GM18873 (cell line): ENCODE data around the gene COPZ1.
"Not testable (repeated sequence)": the region's sequence is repeated elsewhere in the genome, so short reads cannot be mapped to it uniquely, and the experiment has no call there.

Source experiments
- ATAC-seq: cut with Tn5 transposase; IDR thresholded peaks from one replicate; pipeline ENCODE4 v1.9.1; 2021; ENCODE audit warnings: mild to moderate bottlenecking, moderate library complexity, moderate number of reproducible peaks; ENCODE audit not compliant: unreplicated experiment, low FRiP score

Gene COPZ1

DNA sequence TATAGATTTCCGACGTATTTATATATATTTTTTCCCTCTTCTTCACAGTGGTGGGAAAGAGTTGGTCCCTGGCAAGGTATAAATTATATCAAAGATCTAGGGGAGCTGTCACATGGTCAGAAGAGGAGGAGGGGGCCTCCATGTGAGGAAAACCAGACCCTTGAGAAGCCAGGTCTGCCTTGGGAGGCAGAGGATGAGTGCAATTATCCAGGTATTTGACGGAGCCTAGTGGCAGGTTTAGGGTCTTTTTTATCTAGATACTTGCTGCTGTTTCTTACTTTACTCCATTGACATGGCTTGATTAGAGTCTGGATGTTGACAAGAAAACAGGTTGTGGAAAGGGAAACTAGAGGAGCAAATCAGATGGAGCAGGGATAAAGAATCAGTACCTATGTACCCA lies 5.5 kb downstream of the COPZ1 start:
- no peak for ATAC-seq

DNA sequence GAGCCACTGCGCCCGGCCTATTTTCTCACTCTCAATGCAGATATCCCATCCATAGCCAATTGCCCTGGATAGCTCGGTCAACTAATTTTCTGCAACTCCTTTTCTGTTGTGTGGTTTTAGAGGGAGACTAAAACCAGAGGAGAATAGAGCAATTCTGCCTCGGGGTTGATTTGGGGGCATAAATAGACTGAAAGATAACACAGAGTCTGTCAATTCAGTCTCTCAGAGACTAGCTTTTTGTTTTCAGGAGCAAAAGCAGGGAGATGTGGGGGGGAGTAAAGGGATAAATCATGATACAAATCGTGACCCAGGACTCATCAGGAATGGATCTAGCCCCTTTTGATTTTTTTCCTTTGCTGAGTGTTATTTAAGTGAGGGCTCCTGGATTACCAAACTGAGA lies 6.5 kb downstream of the COPZ1 start:
- no peak for ATAC-seq

DNA sequence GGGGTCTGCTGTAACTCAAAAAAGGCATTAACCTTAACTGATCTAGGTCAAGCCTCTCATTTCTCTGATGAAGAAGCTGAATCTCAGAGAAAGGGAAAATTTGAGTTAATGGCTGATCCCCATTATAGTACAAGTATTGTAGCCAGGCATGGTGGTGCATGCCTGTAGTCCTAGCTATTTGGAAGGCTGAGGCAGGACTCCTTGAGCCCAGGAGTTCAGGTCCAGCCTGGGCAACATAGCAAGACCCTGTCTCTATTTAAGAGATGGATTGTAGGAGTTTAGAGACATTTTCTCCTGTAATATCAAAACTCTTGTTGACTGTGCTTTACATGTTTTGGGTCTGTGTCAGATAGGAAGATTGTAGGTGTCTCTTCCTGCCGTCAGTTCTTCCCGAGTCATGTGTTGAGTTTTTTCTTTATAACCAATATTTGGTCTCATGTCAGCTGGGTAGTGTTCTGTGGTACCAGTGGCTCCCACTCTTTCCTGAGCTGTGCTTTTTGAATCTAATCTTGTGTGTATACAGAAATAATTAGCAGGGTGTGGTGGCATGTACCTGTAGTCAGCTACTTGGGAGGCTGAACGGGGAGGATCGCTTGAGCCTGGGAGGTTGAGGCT lies 8.6 kb downstream of the COPZ1 start:
- no peak for ATAC-seq

DNA sequence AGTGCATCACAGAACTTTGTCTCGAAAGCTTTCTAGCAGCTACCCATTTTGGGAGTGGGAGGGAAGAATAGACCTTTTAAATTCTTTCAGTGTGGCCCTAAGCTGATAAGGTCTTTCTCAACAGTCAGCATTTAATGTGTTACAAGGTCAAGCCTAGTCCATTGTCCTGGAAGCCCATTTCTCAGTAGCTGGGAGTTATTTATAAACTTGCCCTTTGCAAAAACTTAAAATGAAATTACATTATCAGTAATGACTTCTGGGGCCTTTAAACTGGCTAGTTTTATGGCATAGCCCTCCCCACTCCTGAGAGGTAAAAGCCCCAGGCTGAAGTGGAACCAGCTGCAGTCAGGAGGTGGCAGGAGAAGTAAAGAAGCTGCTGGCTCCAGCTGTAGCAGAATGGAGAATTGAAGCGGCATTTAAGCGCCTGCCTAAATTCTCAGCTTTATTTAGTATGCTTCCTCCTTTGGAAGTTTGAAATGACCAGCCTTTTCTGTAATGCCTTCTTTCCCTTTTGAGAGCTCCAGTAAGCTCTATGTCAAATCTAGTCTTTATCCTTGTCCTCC lies 12.4 kb downstream of the COPZ1 start:
- no peak for ATAC-seq

DNA sequence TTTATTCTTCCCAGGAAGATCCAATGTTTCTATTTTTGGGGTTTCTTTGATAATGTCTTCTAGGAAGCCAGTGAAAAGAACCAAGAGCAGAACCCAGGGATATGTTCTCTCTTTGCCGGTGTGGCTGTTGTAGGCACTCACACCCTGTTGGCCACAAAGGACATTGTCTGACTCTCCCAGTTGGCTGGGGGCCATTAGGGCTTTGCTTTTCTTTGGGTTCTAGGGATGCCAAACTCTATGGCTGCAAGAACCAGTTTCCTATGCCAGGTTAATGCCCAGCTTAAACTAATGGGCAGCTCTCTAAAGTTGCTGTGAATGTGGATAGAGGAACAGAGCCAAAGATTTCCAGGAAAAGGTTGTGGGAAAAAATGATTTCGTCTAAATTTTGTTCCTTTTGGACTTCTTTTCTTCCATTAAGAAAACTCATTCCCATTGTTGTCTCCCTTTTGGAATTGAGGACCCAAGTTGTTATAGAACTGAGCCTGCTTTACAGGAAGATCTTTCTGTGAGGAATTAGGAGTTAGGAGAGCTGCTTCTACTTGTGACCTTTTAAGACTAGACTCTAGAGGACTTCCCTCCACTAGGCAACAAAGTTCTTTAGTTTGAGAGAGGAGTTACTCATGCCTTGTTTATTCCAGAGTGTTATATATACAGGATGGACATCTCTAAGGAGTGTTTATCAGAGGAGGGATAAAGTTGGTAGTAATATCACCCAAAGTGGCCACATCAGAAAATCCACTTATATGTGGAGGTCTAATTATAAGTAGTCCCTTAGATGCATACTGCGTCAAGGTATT lies 13.1 kb downstream of the COPZ1 start:
- no peak for ATAC-seq

DNA sequence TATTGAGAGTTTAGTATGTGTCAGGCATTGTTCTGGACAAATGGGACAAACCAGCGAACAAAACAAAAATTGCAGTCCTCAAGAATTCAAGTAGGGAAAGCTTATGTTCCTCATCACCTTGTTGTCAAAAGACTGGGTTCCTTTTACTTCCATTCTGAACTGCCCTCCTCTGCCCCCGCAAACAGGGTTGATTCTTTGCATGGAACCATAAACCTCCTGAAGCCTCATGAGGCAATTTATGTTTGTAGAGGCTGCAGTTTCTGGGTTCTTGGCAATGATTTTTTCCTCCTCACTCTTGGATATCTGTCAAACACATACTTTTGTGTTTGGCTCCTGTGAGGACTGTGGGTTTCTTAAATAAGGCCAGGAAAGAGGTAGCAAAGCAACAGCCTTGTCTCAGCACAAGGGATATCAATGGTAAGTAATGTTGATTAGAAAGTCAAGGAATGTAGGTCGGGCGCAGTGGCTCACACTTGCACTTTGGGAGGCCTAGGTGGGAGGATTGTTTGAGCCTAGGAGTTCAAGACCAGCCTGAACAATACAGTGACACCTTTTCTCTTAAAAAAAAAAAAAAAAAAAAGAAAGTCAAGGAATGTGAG lies 13.9 kb downstream of the COPZ1 start:
- ATAC-seq: no peak

DNA sequence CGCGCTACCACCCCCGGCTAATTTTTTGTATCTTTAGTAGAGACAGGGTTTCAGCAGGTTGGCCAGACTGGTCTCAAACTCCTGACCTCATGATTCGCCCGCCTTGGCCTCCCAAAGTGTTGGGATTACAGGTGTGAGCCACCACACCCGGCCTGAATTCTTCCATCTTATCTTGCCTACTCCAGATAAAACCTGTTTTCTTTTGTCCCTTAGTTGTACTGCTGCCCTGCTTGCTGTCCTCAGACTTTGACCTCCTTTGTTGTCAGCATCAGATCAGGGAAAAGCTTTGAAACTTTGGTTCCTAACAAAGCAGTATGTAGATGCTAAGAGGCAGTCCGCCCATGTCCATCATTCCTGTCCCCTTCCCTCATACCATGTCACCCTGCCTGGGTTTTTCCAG lies 15.9 kb downstream of the COPZ1 start:
- no peak for ATAC-seq

DNA sequence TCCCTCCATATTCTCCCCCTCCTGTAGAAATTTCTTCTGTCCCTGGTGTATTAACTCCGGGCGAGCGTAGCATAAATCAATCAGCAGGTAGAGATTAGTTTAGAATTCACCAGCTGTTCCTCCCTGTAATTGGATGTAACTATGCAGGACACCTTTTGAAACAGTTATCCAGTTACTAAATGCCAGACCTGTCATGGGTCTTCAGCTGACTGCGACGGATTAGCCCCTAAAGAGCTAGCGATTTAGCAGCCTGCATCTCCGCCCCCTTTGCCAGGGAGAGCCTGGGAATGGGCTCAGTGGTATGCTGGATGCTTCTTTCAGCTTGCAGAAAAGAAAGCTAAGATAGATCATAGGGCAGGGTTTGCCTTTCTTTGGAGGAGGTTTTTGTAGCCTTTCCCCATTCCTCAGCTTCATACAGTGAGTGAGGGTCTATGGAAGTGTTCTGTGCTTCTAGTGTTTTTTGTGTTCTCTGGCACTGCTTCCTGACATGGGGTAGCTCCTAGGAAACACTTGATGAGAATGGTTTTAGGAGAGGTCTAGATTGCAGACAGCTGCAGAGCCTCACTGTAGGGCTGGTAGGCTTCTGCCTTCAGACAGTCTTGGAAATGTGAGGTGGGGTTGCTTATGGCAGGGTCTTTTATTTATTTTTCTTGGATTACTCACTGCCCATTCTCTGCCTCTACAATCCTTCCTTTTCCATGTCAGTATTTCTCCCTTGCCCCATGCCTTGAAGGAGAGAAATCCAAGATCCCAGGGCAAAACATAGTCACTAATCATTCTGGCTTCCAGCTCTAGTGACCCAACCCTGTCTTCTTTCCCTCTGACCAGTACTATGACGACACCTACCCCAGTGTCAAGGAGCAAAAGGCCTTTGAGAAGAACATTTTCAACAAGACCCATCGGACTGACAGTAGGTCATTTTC lies 16.7 kb downstream of the COPZ1 start:
- ATAC-seq: no peak

DNA sequence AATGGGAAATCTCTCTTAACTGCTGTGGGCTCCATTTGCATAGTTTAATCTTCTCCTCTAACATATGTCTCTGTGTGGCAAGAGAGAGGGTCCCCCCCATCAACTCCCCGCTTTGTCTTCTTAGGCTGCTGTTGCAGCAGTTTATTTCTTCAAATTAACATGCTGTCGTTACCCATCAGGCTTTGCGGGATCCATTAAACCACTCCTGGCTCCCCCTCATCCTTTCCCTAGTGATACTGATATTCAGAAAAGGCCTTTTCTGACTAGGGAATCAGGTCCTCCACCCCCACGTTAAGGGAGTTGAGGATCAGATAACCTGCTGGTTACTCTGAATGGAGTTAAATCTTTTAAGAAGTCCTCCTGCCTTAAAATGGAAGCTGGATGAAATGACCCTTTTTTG lies 24.1 kb downstream of the COPZ1 start:
- ATAC-seq: no peak

DNA sequence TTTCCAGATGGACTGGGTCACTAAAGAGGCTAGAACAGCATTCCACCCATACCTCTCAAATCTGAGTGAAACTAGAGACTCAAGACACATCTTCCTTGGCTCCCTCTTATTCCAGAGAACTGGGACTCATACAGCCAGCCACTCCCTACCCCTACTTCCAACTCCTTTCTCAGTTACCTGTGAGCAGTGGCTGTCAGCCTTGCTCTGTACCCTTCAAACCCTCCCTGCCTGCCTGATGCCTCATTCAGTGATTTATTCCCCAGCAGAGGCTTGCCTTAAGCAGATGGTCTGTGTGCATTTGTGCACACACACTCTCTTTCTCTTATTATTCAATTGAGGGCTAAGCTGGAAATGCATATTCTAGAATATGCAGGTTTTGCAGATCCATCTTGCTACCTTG lies 24.7 kb downstream of the COPZ1 start:
- no peak for ATAC-seq

DNA sequence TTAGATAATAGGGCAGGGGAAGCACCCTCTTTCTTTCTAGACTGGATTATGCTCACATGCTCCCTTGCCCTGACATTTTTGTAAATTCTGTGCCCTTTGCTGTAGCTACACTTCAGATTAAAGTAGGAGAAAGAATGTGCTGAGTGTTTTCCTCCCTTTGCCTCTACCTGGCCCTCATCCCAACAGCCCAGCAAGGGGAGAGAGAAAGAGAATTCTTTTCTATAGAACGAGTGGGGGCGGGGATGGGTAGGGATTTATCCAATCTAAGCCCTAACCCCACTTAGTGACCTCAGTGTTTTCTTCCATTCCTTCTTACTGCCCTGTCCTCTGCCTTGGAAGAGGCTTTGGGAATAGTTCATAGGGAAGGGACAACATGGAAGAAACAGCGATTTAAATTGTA lies 25.8 kb downstream of the COPZ1 start:
- no peak for ATAC-seq

DNA sequence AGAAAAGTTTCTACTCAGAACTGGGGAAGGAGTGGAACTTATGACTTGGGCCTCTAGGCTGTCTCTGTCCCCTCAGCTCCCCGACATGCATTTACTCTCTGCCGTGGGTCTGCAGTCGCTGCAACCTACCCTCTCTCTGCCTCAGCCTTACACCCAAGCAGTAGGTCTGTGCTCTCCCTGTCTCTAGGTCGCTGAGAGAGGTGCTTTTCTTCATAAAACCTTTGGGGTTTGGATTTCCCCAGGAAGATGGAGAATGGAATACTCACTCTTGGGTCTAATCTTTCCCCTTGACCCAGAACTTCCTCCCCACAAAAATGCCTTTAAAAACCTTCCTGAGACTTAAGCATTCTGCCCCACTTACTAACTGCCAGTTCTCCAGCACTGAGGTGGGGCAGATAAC lies 26.4 kb downstream of the COPZ1 start:
- ATAC-seq: no peak

DNA sequence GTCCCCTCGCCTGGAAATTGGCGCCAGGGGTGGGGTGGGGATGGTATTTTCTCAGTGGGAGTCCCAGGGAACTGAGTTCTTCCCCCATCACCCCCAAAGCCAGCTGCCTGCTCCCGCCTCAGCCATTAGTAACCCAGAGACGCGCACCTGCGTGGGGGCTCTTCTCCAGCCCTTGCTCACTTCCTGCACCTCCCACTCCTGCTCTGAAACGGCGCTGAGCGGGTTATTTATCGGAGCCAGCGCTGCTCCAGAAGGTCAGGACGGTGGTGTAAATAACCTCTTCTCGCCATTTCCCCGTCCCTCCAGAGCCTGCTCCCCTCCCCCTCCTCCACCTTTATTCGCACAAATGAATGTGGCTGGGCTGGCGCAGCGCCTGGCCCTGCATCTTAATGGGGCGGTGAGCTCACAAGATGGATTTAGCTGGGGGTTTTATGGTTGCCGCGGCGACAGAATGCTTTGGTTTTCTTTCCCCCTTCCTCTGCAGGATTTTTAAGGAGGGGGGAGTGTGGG lies 27.1 kb downstream of the COPZ1 start:
- no peak for ATAC-seq

DNA sequence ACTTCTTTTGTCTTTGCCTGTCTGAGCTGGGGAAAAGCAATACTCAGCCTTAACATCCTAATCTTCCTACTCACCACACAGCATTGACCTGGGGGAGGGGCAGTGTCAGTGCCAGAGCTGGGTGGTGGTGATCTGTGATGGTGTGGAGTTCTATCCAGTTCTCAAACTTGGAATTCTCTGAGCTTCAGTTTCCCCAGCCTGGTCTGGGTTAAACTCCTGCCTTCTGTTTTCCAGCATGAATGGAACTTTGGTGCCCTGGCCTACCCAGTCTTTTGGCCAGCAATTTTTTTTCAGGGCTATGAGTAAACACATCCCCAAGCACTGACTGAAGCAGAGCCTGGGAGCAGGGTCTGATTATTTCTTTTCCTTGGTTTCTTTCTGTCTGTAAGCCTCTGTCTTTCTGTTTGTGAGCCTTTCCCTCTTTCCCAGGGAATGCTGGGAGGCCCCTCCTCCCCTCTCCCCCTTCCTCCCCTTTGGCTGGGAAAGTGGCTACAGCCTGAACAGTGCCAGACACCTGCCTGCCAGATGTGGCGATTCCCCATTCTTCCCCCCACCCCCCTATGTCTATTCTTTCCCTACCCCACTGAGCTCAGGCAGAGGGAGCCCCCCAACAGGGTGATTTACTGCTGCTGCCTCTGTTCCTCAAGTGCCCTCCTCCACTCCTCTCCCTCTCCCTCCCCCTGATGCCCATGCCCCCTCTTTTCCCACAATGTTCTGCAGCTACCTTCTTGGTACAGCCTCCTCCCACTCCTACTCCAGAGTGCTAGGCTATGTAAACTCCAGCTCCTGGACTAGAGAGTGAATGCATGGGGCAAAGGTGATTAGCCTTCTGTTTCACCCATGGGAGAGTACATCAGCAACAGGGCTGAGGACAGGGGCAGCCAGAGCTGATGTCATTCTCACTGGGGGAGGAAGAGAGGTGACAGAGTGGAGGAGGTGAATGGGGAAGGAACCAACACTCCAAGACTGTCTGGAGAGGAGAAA lies 28.3 kb downstream of the COPZ1 start:
- ATAC-seq: no peak

DNA sequence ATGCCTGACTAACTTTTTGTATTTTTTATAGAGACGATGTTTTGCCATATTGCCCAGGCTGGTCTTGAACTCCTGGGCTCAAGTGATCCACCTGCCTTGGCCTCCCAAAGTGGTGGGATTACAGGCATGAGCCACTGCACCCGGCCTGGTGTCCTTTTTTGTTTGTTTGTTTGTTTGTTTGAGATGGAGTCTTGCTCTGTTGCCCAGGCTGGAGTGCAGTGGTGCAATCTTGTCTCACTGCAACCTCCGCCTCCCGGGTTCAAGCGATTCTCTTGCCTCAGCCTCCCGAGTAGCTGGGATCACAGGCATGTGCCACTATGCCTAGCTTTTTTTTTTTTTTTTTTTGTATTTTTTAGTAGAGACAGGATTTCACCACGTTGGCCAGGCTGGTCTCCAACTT lies 29.3 kb downstream of the COPZ1 start:
- ATAC-seq: not testable (repeated sequence)

DNA sequence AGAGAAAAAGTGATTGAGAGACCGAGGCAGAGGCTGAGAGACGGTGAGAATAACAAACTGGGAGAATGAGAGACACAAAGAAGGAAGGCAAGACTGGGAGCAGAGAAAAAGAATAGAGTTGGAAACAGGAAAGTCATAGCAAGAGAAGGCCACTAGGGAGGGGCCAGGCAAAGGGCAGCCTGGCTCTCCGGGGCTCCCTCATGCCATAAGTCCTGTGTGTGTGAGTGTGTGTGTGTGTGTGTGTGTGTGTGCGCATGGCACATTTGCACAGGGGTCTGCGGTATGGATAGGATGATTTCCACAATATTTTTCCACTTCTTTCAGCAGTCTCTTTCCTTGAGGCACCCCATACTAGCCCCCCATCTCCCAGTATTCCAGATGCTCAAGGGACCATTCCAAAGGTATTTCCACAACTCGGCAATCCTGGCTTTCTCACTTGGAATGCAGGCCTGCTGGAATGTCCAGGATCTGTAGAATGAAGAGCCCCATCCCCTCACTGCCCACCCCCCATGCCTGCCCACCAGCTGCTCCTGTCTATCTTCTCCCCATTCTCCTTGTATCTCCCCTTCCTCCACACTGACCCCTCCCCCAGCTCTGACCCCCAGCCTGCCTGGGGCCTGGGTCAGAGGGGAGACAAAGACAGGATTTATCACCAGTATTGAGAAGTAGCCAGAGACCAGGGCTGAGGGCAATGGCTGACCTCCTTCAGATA lies 30.3 kb downstream of the COPZ1 start:
- no peak for ATAC-seq

DNA sequence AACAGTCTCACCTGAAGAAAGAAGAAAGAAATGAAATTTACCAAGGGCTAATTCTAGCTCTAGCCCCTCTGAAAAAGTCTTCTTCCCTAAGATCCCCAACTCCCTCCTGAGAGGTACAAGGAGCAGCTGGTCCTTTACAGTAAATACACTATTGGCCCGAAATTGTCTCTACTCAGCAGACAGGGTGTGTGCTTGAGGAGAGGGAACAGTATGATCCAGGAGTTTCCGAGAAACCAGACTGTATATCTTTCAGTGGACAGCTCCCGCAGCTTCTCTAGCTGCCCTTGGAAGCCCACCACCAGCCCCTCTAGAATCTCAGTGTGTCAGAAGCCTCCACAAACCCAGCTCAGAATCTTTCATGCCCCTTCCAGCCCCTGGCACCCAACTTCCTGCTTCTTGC lies 31.3 kb downstream of the COPZ1 start:
- no peak for ATAC-seq

DNA sequence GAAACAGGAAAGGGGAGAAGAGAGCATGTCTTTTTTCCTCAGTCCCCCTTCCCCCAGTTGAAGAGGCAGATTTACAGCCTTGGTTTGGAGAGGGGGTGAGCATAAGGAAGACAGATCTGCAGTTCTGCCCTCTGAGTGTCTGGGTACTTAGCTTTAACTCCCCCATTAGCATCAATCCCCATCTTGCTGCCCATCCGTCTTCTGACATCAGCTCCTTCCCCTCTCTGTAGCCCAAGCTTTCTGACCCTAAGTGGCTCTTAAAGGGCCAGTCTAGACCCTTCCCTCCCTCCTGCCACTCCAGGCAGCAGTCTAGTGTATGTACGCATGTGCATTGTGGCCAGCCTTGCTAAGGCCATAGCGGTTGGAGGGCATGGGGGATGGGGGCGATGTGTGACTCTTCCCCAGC lies 32.0 kb downstream of the COPZ1 start:
- no peak for ATAC-seq
